ENCODE data around the gene PVALEF.

The PVALEF gene

GRCh38 chr17:81228834-81229665, 63.7 kb downstream of the PVALEF start:
- TF ChIP-seq PAX5 (IDR thresholded peaks at IDR 0.05; ENCODE audit: insufficient read depth, low read length, severe bottlenecking) (no peak), POLR2AphosphoS5 (IDR thresholded peaks at IDR 0.05; ENCODE audit: low read depth, low read length) (no peak), SPI1 (IDR thresholded peaks at IDR 0.05; ENCODE audit: low read depth, low read length) (no peak), POLR2A (IDR thresholded peaks at IDR 0.05; ENCODE audit: low read depth, low read length) (no peak), TAF1 (IDR thresholded peaks at IDR 0.05; ENCODE audit: low read depth, low read length) (no peak), POU2F2 (IDR thresholded peaks at IDR 0.05; ENCODE audit: low read depth, low read length) (no peak)
- no peak for DNase-seq (ENCODE audit: insufficient read length, low spot score)
- FAIRE-seq = no peak

GRCh38 chr17:81229666-81229920, 64.3 kb downstream of the PVALEF start:
- no peak for FAIRE-seq
- TF ChIP-seq POLR2AphosphoS5 (IDR thresholded peaks at IDR 0.05; ENCODE audit: low read depth, low read length) (no peak), TAF1 (IDR thresholded peaks at IDR 0.05; ENCODE audit: low read depth, low read length) (no peak), POU2F2 (IDR thresholded peaks at IDR 0.05; ENCODE audit: low read depth, low read length) (no peak), POLR2A (IDR thresholded peaks at IDR 0.05; ENCODE audit: low read depth, low read length) (no peak), SPI1 (IDR thresholded peaks at IDR 0.05; ENCODE audit: low read depth, low read length) (no peak), PAX5 (IDR thresholded peaks at IDR 0.05; ENCODE audit: insufficient read depth, low read length, severe bottlenecking) (no peak)
- DNase-seq (ENCODE audit: insufficient read length, low spot score) = no peak

- DNase-seq (ENCODE audit: insufficient read length, low spot score) = peak; percentile 57
- peak; percentile 56 for FAIRE-seq
Measured at GRCh38 chr17:81230043-81230820, 64.9 kb downstream of the PVALEF start.

GRCh38 chr17:81231121-81231645, 65.9 kb downstream of the PVALEF start:
- FAIRE-seq (peak; percentile 65), DNase-seq (ENCODE audit: insufficient read length, low spot score) (no peak)
- no peak for TF ChIP-seq TAF1 (IDR thresholded peaks at IDR 0.05; ENCODE audit: low read depth, low read length)
- TF ChIP-seq POLR2AphosphoS5 (IDR thresholded peaks at IDR 0.05; ENCODE audit: low read depth, low read length) = peak; percentile 34; the same call in 1 of the 2 replicates
- peak; percentile 63 for TF ChIP-seq POU2F2 (IDR thresholded peaks at IDR 0.05; ENCODE audit: low read depth, low read length)

More at GRCh38 chr17:81230043-81230820, 64.9 kb downstream of the PVALEF start:
- no peak for TF ChIP-seq POLR2A (IDR thresholded peaks at IDR 0.05; ENCODE audit: low read depth, low read length)
- TF ChIP-seq TAF1 (IDR thresholded peaks at IDR 0.05; ENCODE audit: low read depth, low read length) = no peak

GRCh38 chr17:81231766-81232581, 66.7 kb downstream of the PVALEF start:
- no peak for DNase-seq (ENCODE audit: insufficient read length, low spot score)
- no peak for FAIRE-seq
- TF ChIP-seq SPI1 (IDR thresholded peaks at IDR 0.05; ENCODE audit: low read depth, low read length) (no peak), POU2F2 (IDR thresholded peaks at IDR 0.05; ENCODE audit: low read depth, low read length) (no peak), POLR2AphosphoS5 (IDR thresholded peaks at IDR 0.05; ENCODE audit: low read depth, low read length) (no peak), TAF1 (IDR thresholded peaks at IDR 0.05; ENCODE audit: low read depth, low read length) (no peak), PAX5 (IDR thresholded peaks at IDR 0.05; ENCODE audit: insufficient read depth, low read length, severe bottlenecking) (no peak), POLR2A (IDR thresholded peaks at IDR 0.05; ENCODE audit: low read depth, low read length) (no peak)

All from GM12891 (cell line).